DOHH2 (cell line): ENCODE results near the gene ATL3.

ENCODE experiments used
- H3F3A ChIP-seq: fragments of 200-600 bp; sonication (generic), shearing (Covaris generic); 2 replicates; pipeline ENCODE4 v1.6.0; 2016; ENCODE audit warnings: antibody characterized with exemption, mild to moderate bottlenecking; ENCODE audit not compliant: control insufficient read depth, insufficient read depth
- H3K27ac ChIP-seq: fragments of 200-600 bp; sonication (generic); 2 replicates; pipeline ENCODE4 v1.5.1; 2014; ENCODE audit warnings: low read depth, mild to moderate bottlenecking, low read length, moderate library complexity
- H3K27me3 ChIP-seq: fragments of 200-600 bp; sonication (generic); 2 replicates; pipeline ENCODE4 v1.6.1; 2014; ENCODE audit warnings: mild to moderate bottlenecking, low read length, mixed read lengths; ENCODE audit not compliant: control insufficient read depth
- H3K36me3 ChIP-seq: fragments of 200-600 bp; sonication (generic); 2 replicates; pipeline ENCODE4 v1.6.1; 2014; ENCODE audit warnings: mild to moderate bottlenecking, low read length, moderate library complexity, mixed read lengths; ENCODE audit not compliant: control insufficient read depth
- H3K4me1 ChIP-seq: fragments of 200-600 bp; sonication (generic); 2 replicates; pipeline ENCODE4 v1.6.1; 2014; ENCODE audit warnings: mild to moderate bottlenecking, low read length, mixed read lengths; ENCODE audit not compliant: control insufficient read depth
- H3K4me2 ChIP-seq: fragments of 200-600 bp; sonication (generic); 2 replicates; pipeline ENCODE4 v1.6.0; 2014; ENCODE audit warnings: mild to moderate bottlenecking, low read length, moderate library complexity
- H3K4me3 ChIP-seq: fragments of 200-600 bp; sonication (generic); 2 replicates; pipeline ENCODE4 v1.5.1; 2014; ENCODE audit warnings: mild to moderate bottlenecking, low read length, mixed read lengths
- H3K79me2 ChIP-seq: fragments of 200-600 bp; sonication (generic); 2 replicates; pipeline ENCODE4 v1.6.1; 2014; ENCODE audit warnings: mild to moderate bottlenecking, low read length, mixed read lengths; ENCODE audit not compliant: control insufficient read depth
- H3K9me2 ChIP-seq: fragments of 200-600 bp; sonication (generic); replicated peaks from 2 replicates; pipeline ENCODE4 v1.6.1; 2014; ENCODE audit warnings: mild to moderate bottlenecking, low read length, mixed read lengths; ENCODE audit not compliant: control insufficient read depth
- H3K9me3 ChIP-seq: fragments of 200-600 bp; sonication (generic); 2 replicates; pipeline ENCODE4 v1.6.1; 2014; ENCODE audit warnings: antibody characterized with exemption, low read length, mixed read lengths; ENCODE audit not compliant: control insufficient read depth, insufficient read depth
- H4K20me1 ChIP-seq: fragments of 200-600 bp; sonication (generic); 2 replicates; pipeline ENCODE4 v1.6.0; 2014; ENCODE audit warnings: low read depth, mild to moderate bottlenecking, antibody characterized with exemption, low read length, moderate library complexity; ENCODE audit not compliant: control insufficient read depth, insufficient read depth
- CTCF ChIP-seq: fragments of 200-600 bp; sonication (generic); IDR thresholded peaks from one replicate; pipeline ENCODE4 v1.5.1; 2014; ENCODE audit warnings: antibody characterized with exemption, mild to moderate bottlenecking, low read depth, low read length; ENCODE audit not compliant: poor library complexity, severe bottlenecking
- EZH2phosphoT487 ChIP-seq: fragments of 200-600 bp; sonication (generic); IDR thresholded peaks from 2 replicates; pipeline ENCODE4 v1.6.1; 2017; ENCODE audit warnings: borderline replicate concordance, mild to moderate bottlenecking, antibody characterized with exemption, low read length, moderate library complexity, mixed read lengths

The ATL3 gene

DNA sequence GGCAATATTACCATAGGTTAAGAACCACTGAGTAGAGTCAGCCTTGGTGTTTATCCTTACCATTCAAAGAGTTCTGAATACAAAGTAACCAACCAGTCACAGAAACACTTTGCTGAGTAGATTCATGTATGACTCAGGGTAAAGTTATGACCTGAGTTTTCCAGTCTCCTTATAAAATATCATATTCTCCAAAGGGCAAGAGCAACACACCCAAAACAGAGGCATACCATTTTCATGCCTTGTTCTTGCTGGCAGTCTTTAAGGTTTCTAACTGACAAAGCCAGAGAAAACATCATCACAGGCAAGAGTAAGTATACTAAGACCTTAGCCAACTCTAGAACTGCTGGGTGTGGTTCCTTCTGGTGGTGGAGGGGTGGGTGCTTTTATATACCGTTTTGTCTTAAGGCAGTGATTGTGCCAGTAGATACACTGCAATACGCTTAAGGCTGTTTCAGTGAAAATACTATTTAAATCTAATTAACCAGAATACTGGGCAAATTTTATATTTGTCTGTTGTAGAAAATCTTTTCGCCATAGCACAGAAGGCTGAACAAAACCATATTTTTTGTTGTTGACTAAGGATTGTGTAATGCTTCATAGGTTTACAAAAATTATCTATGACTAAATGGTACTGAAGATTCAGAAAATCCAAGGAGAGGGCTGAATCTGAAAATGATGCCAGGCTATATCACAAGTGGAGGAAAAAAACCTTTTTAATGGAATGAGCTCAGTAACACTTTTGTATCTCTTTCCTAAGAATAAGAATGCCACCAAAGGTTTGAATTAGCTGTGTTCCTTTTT, 3.0 kb downstream of the ATL3 start:
- Histone ChIP-seq H3K9me2 (no peaks in the 10 kb centered on the region), H3K4me2 (no peak overlapping the region), H3K4me3 (no peak overlapping the region), H3F3A (peaks cover 4% of the 10 kb centered on the region; the same call in 1 of the 2 replicates), H3K27ac (no peak overlapping the region), H4K20me1 (no peaks in the 10 kb centered on the region), H3K9me3 (no peaks in the 10 kb centered on the region), H3K4me1 (peaks cover 19% of the 10 kb centered on the region), H3K27me3 (peaks cover 2% of the 10 kb centered on the region; the same call in 1 of the 2 replicates), H3K79me2 (peaks cover 72% of the 10 kb centered on the region), H3K36me3 (no peaks in the 10 kb centered on the region)
- TF ChIP-seq EZH2phosphoT487 = no peak
- no peak for TF ChIP-seq CTCF

GRCh38 chr11:63666874-63667273, 4.3 kb downstream of the ATL3 start:
- no peak overlapping the region for H3K4me3 ChIP-seq
- H3K4me2 ChIP-seq = no peak overlapping the region
- peaks cover 85% of the 10 kb centered on the region for H3K79me2 ChIP-seq
- no peak overlapping the region for H3K27ac ChIP-seq
- no peaks in the 10 kb centered on the region for H4K20me1 ChIP-seq
- peaks cover 17% of the 10 kb centered on the region for H3K4me1 ChIP-seq
- no peaks in the 10 kb centered on the region for H3K9me3 ChIP-seq
- H3K36me3 ChIP-seq = no peaks in the 10 kb centered on the region
- H3F3A ChIP-seq = no peaks in the 10 kb centered on the region
- no peaks in the 10 kb centered on the region for H3K9me2 ChIP-seq
- TF ChIP-seq CTCF (no peak), EZH2phosphoT487 (no peak)
- H3K27me3 ChIP-seq = peaks cover 2% of the 10 kb centered on the region; the same call in 1 of the 2 replicates

DNA sequence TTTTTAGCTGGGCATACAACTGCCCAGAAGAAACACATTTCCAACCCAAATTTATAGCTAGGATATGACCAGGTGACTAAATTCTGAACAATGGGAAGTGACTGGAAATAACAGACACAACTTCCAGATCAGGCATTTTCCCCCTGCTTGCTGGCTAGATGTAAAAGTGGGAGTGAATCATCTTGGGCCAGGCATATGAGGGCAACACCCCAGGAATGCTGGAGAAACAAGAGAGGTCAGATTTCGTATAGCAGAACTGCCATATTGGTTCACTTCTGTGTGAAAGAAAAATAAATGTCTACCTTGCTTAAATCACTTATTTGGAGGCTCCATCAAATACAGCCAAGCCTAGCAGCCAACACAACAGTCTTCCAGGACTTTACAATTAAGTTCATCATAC, 7.4 kb downstream of the ATL3 start:
- Histone ChIP-seq H3F3A (no peaks in the 10 kb centered on the region), H3K4me2 (no peak overlapping the region), H3K9me2 (no peaks in the 10 kb centered on the region), H3K27ac (no peak overlapping the region), H4K20me1 (no peaks in the 10 kb centered on the region), H3K36me3 (no peaks in the 10 kb centered on the region), H3K27me3 (no peaks in the 10 kb centered on the region), H3K9me3 (no peaks in the 10 kb centered on the region), H3K79me2 (peaks cover 86% of the 10 kb centered on the region), H3K4me3 (no peak overlapping the region), H3K4me1 (peaks cover 9% of the 10 kb centered on the region)
- TF ChIP-seq EZH2phosphoT487 = no peak
- TF ChIP-seq CTCF = no peak
